ENCODE results near the gene LENG8.

Gene LENG8

GRCh38 chr19:54431255-54431838, 17.7 kb upstream of the LENG8 start:
- Histone ChIP-seq H3K27ac (ENCODE audit: insufficient read depth, low read length, poor library complexity, severe bottlenecking) (no peak overlapping the region), H3K4me1 (ENCODE audit: control insufficient read depth, insufficient read depth, low read length, poor library complexity, severe bottlenecking) (peaks cover 13% of the 10 kb centered on the region), H3K36me3 (ENCODE audit: control insufficient read depth, insufficient read depth, low read length) (peaks cover 3% of the 10 kb centered on the region), H3K9me3 (ENCODE audit: control insufficient read depth, low read length) (no peaks in the 10 kb centered on the region), H3K27me3 (replicated peaks; ENCODE audit: control insufficient read depth, insufficient read depth, low read length, poor library complexity, severe bottlenecking) (peaks cover 18% of the 10 kb centered on the region), H3K4me3 (ENCODE audit: insufficient read depth, low read depth, low read length, poor library complexity, severe bottlenecking) (no peak overlapping the region)
- no peak for DNase-seq

- H3K27me3 ChIP-seq (replicated peaks; ENCODE audit: control insufficient read depth, insufficient read depth, low read length, poor library complexity, severe bottlenecking): peaks cover 18% of the 10 kb centered on the region
- no peak overlapping the region for H3K27ac ChIP-seq (ENCODE audit: insufficient read depth, low read length, poor library complexity, severe bottlenecking)
- no peaks in the 10 kb centered on the region for H3K9me3 ChIP-seq (ENCODE audit: control insufficient read depth, low read length)
- no peak overlapping the region for H3K4me3 ChIP-seq (ENCODE audit: insufficient read depth, low read depth, low read length, poor library complexity, severe bottlenecking)
- H3K4me1 ChIP-seq (ENCODE audit: control insufficient read depth, insufficient read depth, low read length, poor library complexity, severe bottlenecking): peaks cover 13% of the 10 kb centered on the region
- no peak for DNase-seq
- peaks cover 5% of the 10 kb centered on the region for H3K36me3 ChIP-seq (ENCODE audit: control insufficient read depth, insufficient read depth, low read length)
These were observed 16.8 kb upstream of the LENG8 start for GRCh38 chr19:54432144-54432738.

- Histone ChIP-seq H3K36me3 (ENCODE audit: control insufficient read depth, insufficient read depth, low read length) (peaks cover 5% of the 10 kb centered on the region), H3K27me3 (replicated peaks; ENCODE audit: control insufficient read depth, insufficient read depth, low read length, poor library complexity, severe bottlenecking) (peaks cover 13% of the 10 kb centered on the region), H3K4me3 (ENCODE audit: insufficient read depth, low read depth, low read length, poor library complexity, severe bottlenecking) (no peak overlapping the region), H3K9me3 (ENCODE audit: control insufficient read depth, low read length) (no peaks in the 10 kb centered on the region), H3K27ac (ENCODE audit: insufficient read depth, low read length, poor library complexity, severe bottlenecking) (no peak overlapping the region), H3K4me1 (ENCODE audit: control insufficient read depth, insufficient read depth, low read length, poor library complexity, severe bottlenecking) (peaks cover 13% of the 10 kb centered on the region)
- DNase-seq: no peak
These were observed 15.3 kb upstream of the LENG8 start for GRCh38 chr19:54433697-54434096.

- DNase-seq: no peak
- H3K36me3 ChIP-seq (ENCODE audit: control insufficient read depth, insufficient read depth, low read length): peaks cover 5% of the 10 kb centered on the region
- H3K27ac ChIP-seq (ENCODE audit: insufficient read depth, low read length, poor library complexity, severe bottlenecking): no peak overlapping the region
- H3K4me1 ChIP-seq (ENCODE audit: control insufficient read depth, insufficient read depth, low read length, poor library complexity, severe bottlenecking): peaks cover 13% of the 10 kb centered on the region
- H3K27me3 ChIP-seq (replicated peaks; ENCODE audit: control insufficient read depth, insufficient read depth, low read length, poor library complexity, severe bottlenecking): peaks cover 7% of the 10 kb centered on the region
- no peaks in the 10 kb centered on the region for H3K9me3 ChIP-seq (ENCODE audit: control insufficient read depth, low read length)
- H3K4me3 ChIP-seq (ENCODE audit: insufficient read depth, low read depth, low read length, poor library complexity, severe bottlenecking): no peak overlapping the region
These were observed 14.7 kb upstream of the LENG8 start for GRCh38 chr19:54434112-54434872.

GRCh38 chr19:54434873-54435214, 14.2 kb upstream of the LENG8 start:
- Histone ChIP-seq H3K9me3 (ENCODE audit: control insufficient read depth, low read length) (no peaks in the 10 kb centered on the region), H3K27ac (ENCODE audit: insufficient read depth, low read length, poor library complexity, severe bottlenecking) (no peak overlapping the region)

GRCh38 chr19:54435551-54436016, 13.4 kb upstream of the LENG8 start:
- DNase-seq: no peak
- Histone ChIP-seq H3K4me1 (ENCODE audit: control insufficient read depth, insufficient read depth, low read length, poor library complexity, severe bottlenecking) (peaks cover 9% of the 10 kb centered on the region), H3K27me3 (replicated peaks; ENCODE audit: control insufficient read depth, insufficient read depth, low read length, poor library complexity, severe bottlenecking) (no peaks in the 10 kb centered on the region), H3K9me3 (ENCODE audit: control insufficient read depth, low read length) (no peaks in the 10 kb centered on the region), H3K27ac (ENCODE audit: insufficient read depth, low read length, poor library complexity, severe bottlenecking) (no peak overlapping the region), H3K4me3 (ENCODE audit: insufficient read depth, low read depth, low read length, poor library complexity, severe bottlenecking) (no peak overlapping the region), H3K36me3 (ENCODE audit: control insufficient read depth, insufficient read depth, low read length) (peaks cover 5% of the 10 kb centered on the region)

More at GRCh38 chr19:54434873-54435214, 14.2 kb upstream of the LENG8 start:
- H3K4me3 ChIP-seq (ENCODE audit: insufficient read depth, low read depth, low read length, poor library complexity, severe bottlenecking): no peak overlapping the region
- DNase-seq: no peak
- H3K36me3 ChIP-seq (ENCODE audit: control insufficient read depth, insufficient read depth, low read length): peaks cover 5% of the 10 kb centered on the region
- H3K27me3 ChIP-seq (replicated peaks; ENCODE audit: control insufficient read depth, insufficient read depth, low read length, poor library complexity, severe bottlenecking): peaks cover 2% of the 10 kb centered on the region
- peaks cover 13% of the 10 kb centered on the region for H3K4me1 ChIP-seq (ENCODE audit: control insufficient read depth, insufficient read depth, low read length, poor library complexity, severe bottlenecking)

- Histone ChIP-seq H3K4me3 (ENCODE audit: insufficient read depth, low read depth, low read length, poor library complexity, severe bottlenecking) (no peak overlapping the region), H3K9me3 (ENCODE audit: control insufficient read depth, low read length) (no peaks in the 10 kb centered on the region), H3K4me1 (ENCODE audit: control insufficient read depth, insufficient read depth, low read length, poor library complexity, severe bottlenecking) (peaks cover 4% of the 10 kb centered on the region), H3K27me3 (replicated peaks; ENCODE audit: control insufficient read depth, insufficient read depth, low read length, poor library complexity, severe bottlenecking) (no peaks in the 10 kb centered on the region), H3K27ac (ENCODE audit: insufficient read depth, low read length, poor library complexity, severe bottlenecking) (no peak overlapping the region), H3K36me3 (ENCODE audit: control insufficient read depth, insufficient read depth, low read length) (peaks cover 5% of the 10 kb centered on the region)
- DNase-seq: no peak
These were observed 12.9 kb upstream of the LENG8 start for GRCh38 chr19:54436031-54436523.

GRCh38 chr19:54436628-54437252, 12.3 kb upstream of the LENG8 start:
- H3K4me3 ChIP-seq (ENCODE audit: insufficient read depth, low read depth, low read length, poor library complexity, severe bottlenecking): no peak overlapping the region
- H3K4me1 ChIP-seq (ENCODE audit: control insufficient read depth, insufficient read depth, low read length, poor library complexity, severe bottlenecking): peaks cover 4% of the 10 kb centered on the region
- H3K27ac ChIP-seq (ENCODE audit: insufficient read depth, low read length, poor library complexity, severe bottlenecking): no peak overlapping the region
- no peaks in the 10 kb centered on the region for H3K27me3 ChIP-seq (replicated peaks; ENCODE audit: control insufficient read depth, insufficient read depth, low read length, poor library complexity, severe bottlenecking)
- H3K9me3 ChIP-seq (ENCODE audit: control insufficient read depth, low read length): no peaks in the 10 kb centered on the region
- peaks cover 5% of the 10 kb centered on the region for H3K36me3 ChIP-seq (ENCODE audit: control insufficient read depth, insufficient read depth, low read length)
- DNase-seq: no peak

GRCh38 chr19:54439174-54439851, 9.7 kb upstream of the LENG8 start:
- Histone ChIP-seq H3K4me1 (ENCODE audit: control insufficient read depth, insufficient read depth, low read length, poor library complexity, severe bottlenecking) (peaks cover 4% of the 10 kb centered on the region), H3K36me3 (ENCODE audit: control insufficient read depth, insufficient read depth, low read length) (peaks cover 5% of the 10 kb centered on the region), H3K4me3 (ENCODE audit: insufficient read depth, low read depth, low read length, poor library complexity, severe bottlenecking) (no peak overlapping the region), H3K27ac (ENCODE audit: insufficient read depth, low read length, poor library complexity, severe bottlenecking) (no peak overlapping the region), H3K9me3 (ENCODE audit: control insufficient read depth, low read length) (no peaks in the 10 kb centered on the region), H3K27me3 (replicated peaks; ENCODE audit: control insufficient read depth, insufficient read depth, low read length, poor library complexity, severe bottlenecking) (no peaks in the 10 kb centered on the region)
- no peak for DNase-seq
